ENCODE measurements around the gene FBXL20. TPM values are rescaled to one million over a fixed set of nuclear protein-coding genes. Genes with fewer than 3 reads are reported as not detected.
"Not testable (repeated sequence)": the region's sequence is repeated elsewhere in the genome, so short reads cannot be mapped to it uniquely, and the experiment has no call there.

Gene FBXL20
- polyA plus RNA-seq, 3 donors, result 12.1 to 17.5 (median 14.1) TPM

GRCh38 chr17:39261286-39261685 is 140.1 kb downstream of the FBXL20 start:
- DNase-seq, result no peak

- DNase-seq, result no peak
Measured at GRCh38 chr17:39252788-39253460, 148.5 kb downstream of the FBXL20 start.

- DNase-seq, result no peak
Measured at GRCh38 chr17:39251997-39252396, 149.4 kb downstream of the FBXL20 start.

- not testable (repeated sequence) for DNase-seq
Measured at GRCh38 chr17:39250076-39250475, 151.3 kb downstream of the FBXL20 start.

GRCh38 chr17:39246274-39246673 is 155.2 kb downstream of the FBXL20 start:
- no peak for DNase-seq

- peak; percentile 83 for DNase-seq
Measured at GRCh38 chr17:39244600-39245570, 156.5 kb downstream of the FBXL20 start.

GRCh38 chr17:39244016-39244599 is 157.3 kb downstream of the FBXL20 start:
- no peak for DNase-seq

GRCh38 chr17:39243155-39243554 is 158.3 kb downstream of the FBXL20 start:
- no peak for DNase-seq

- DNase-seq, result no peak
Measured at GRCh38 chr17:39240631-39241030, 160.8 kb downstream of the FBXL20 start.

GRCh38 chr17:39239640-39240314 is 161.6 kb downstream of the FBXL20 start:
- no peak for DNase-seq

GRCh38 chr17:39238311-39238972 is 163.0 kb downstream of the FBXL20 start:
- no peak for DNase-seq

- no peak for DNase-seq
Measured at GRCh38 chr17:39237586-39237985, 163.8 kb downstream of the FBXL20 start.

- no peak for DNase-seq
Measured at GRCh38 chr17:39236981-39237441, 164.4 kb downstream of the FBXL20 start.

GRCh38 chr17:39236450-39236927 is 164.9 kb downstream of the FBXL20 start:
- no peak for DNase-seq

GRCh38 chr17:39235555-39236449 is 165.6 kb downstream of the FBXL20 start:
- DNase-seq, result peak; percentile 58

GRCh38 chr17:39231591-39232551 is 169.6 kb downstream of the FBXL20 start:
- DNase-seq, result no peak

- DNase-seq, result no peak
Measured at GRCh38 chr17:39231091-39231561, 170.3 kb downstream of the FBXL20 start.

GRCh38 chr17:39230361-39230760 is 171.1 kb downstream of the FBXL20 start:
- DNase-seq, result no peak
